ENCODE data around the gene CSE1L.

- TF ChIP-seq, protein P1, sequence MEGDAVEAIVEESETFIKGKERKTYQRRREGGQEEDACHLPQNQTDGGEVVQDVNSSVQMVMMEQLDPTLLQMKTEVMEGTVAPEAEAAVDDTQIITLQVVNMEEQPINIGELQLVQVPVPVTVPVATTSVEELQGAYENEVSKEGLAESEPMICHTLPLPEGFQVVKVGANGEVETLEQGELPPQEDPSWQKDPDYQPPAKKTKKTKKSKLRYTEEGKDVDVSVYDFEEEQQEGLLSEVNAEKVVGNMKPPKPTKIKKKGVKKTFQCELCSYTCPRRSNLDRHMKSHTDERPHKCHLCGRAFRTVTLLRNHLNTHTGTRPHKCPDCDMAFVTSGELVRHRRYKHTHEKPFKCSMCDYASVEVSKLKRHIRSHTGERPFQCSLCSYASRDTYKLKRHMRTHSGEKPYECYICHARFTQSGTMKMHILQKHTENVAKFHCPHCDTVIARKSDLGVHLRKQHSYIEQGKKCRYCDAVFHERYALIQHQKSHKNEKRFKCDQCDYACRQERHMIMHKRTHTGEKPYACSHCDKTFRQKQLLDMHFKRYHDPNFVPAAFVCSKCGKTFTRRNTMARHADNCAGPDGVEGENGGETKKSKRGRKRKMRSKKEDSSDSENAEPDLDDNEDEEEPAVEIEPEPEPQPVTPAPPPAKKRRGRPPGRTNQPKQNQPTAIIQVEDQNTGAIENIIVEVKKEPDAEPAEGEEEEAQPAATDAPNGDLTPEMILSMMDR (IDR thresholded peaks at IDR 0.05; ENCODE audit: poor library complexity): no peak
- TF ChIP-seq EZH2phosphoT487 (IDR thresholded peaks at IDR 0.05; ENCODE audit: low read depth, severe bottlenecking, unreplicated experiment) (no peak), EZH2 (IDR thresholded peaks at IDR 0.05; ENCODE audit: borderline replicate concordance) (no peak)
Observed at GRCh38 chr20:49097159-49097558, 51.0 kb downstream of the CSE1L start.
